Astrocyte (in vitro differentiated cells and primary cell): ENCODE results near the gene SRC. TPM values are rescaled to one million over a fixed set of nuclear protein-coding genes. Genes with fewer than 3 reads are reported as not detected.
"Not testable (repeated sequence)": the region's sequence is repeated elsewhere in the genome, so short reads cannot be mapped to it uniquely, and the experiment has no call there.

Source experiments
- DNase-seq: peaks from one replicate; pipeline ENCODE4 v3.0.0-alpha.2; 2010; ENCODE audit warnings: low read depth
- FAIRE-seq: peaks from 2 replicates; lab custom pipeline; 2011; peaks lifted over from hg19 to GRCh38; lab: Jason Lieb, UNC
- H2AFZ ChIP-seq: 2 replicates; pipeline ENCODE4 v1.6.0; 2012; ENCODE audit warnings: low read depth, low read length, inconsistent platforms
- H3K27ac ChIP-seq: 2 replicates; pipeline ENCODE4 v1.5.1; 2011; ENCODE audit warnings: low read depth, low read length, inconsistent platforms
- H3K27me3 ChIP-seq: 2 replicates; pipeline ENCODE4 v1.6.0; 2011; ENCODE audit warnings: low read length, inconsistent platforms; ENCODE audit not compliant: insufficient read depth
- H3K36me3 ChIP-seq: 2 replicates; pipeline ENCODE4 v1.5.1; 2011; ENCODE audit warnings: low read length, inconsistent platforms; ENCODE audit not compliant: insufficient read depth
- H3K4me1 ChIP-seq: 2 replicates; pipeline ENCODE4 v1.5.1; 2011; ENCODE audit warnings: low read length, inconsistent platforms; ENCODE audit not compliant: insufficient read depth
- H3K4me2 ChIP-seq: 2 replicates; pipeline ENCODE4 v1.6.0; 2012; ENCODE audit warnings: low read length, inconsistent platforms
- H3K4me3 ChIP-seq: 2 replicates; pipeline ENCODE4 v1.5.1; 2011; ENCODE audit warnings: low read depth, mild to moderate bottlenecking, low read length, inconsistent platforms; ENCODE audit not compliant: insufficient read depth
- H3K79me2 ChIP-seq: 2 replicates; pipeline ENCODE4 v1.6.0; 2012; ENCODE audit warnings: mild to moderate bottlenecking, low read length, inconsistent platforms; ENCODE audit not compliant: insufficient read depth
- H3K9ac ChIP-seq: 2 replicates; pipeline ENCODE4 v1.6.0; 2012; ENCODE audit warnings: mild to moderate bottlenecking, low read length, inconsistent platforms
- H3K9me3 ChIP-seq: 2 replicates; pipeline ENCODE4 v1.5.1; 2012; ENCODE audit warnings: low read depth, mild to moderate bottlenecking, low read length, inconsistent platforms; ENCODE audit not compliant: insufficient read depth
- H4K20me1 ChIP-seq: 2 replicates; pipeline ENCODE4 v1.6.0; 2012; ENCODE audit warnings: low read length, inconsistent platforms; ENCODE audit not compliant: insufficient read depth
- H3K27ac Mint-ChIP-seq: one replicate; pipeline ENCODE4 v1.8.0; 2021; ENCODE audit warnings: mild to moderate bottlenecking, mixed read lengths; ENCODE audit not compliant: unreplicated experiment
- H3K27me3 Mint-ChIP-seq: one replicate; pipeline ENCODE4 v1.8.0; 2021; ENCODE audit warnings: low read depth, mixed read lengths; ENCODE audit not compliant: unreplicated experiment
- H3K36me3 Mint-ChIP-seq: one replicate; pipeline ENCODE4 v1.8.0; 2021; ENCODE audit warnings: low read depth, mixed read lengths; ENCODE audit not compliant: unreplicated experiment
- H3K4me1 Mint-ChIP-seq: one replicate; pipeline ENCODE4 v1.8.0; 2021; ENCODE audit warnings: low read depth, mixed read lengths; ENCODE audit not compliant: unreplicated experiment
- H3K4me3 Mint-ChIP-seq: one replicate; pipeline ENCODE4 v1.8.0; 2021; ENCODE audit warnings: mild to moderate bottlenecking, moderate library complexity, mixed read lengths; ENCODE audit not compliant: unreplicated experiment
- H3K9me3 Mint-ChIP-seq: one replicate; pipeline ENCODE4 v1.8.0; 2021; ENCODE audit warnings: mild to moderate bottlenecking, mixed read lengths; ENCODE audit not compliant: unreplicated experiment
- CTCF ChIP-seq: IDR thresholded peaks from 2 replicates; pipeline ENCODE4 v1.5.1; 2011; ENCODE audit warnings: low read depth, mild to moderate bottlenecking, inconsistent platforms, low read length, moderate library complexity; ENCODE audit not compliant: insufficient read depth
- EZH2 ChIP-seq: IDR thresholded peaks from 2 replicates; pipeline ENCODE4 v1.6.1; 2012; ENCODE audit warnings: mild to moderate bottlenecking, low read length, inconsistent platforms; ENCODE audit not compliant: insufficient read depth
- total RNA-seq: library from RNA; stranded (reverse); gene quantifications from 2 replicates; pipeline ENCODE4 v1.2.1, GENCODE V29; 2021

SRC gene
- total RNA-seq, 1 donor from 2014 or later, result 33.4 TPM

- H3K27ac ChIP-seq, result no peak overlapping the region
- H3K4me2 ChIP-seq, result no peak overlapping the region
- H4K20me1 ChIP-seq, result no peaks in the 10 kb centered on the region
- no peaks in the 10 kb centered on the region for H3K27me3 ChIP-seq
- no peaks in the 10 kb centered on the region for H3K36me3 ChIP-seq
- no peak overlapping the region for H3K4me3 ChIP-seq
- Mint-ChIP-seq H3K4me3 (no peak overlapping the region), H3K9me3 (no peaks in the 10 kb centered on the region), H3K36me3 (peaks cover 2% of the 10 kb centered on the region), H3K4me1 (peaks cover 8% of the 10 kb centered on the region), H3K27ac (peak overlapping the region; percentile 47), H3K27me3 (no peaks in the 10 kb centered on the region)
- H3K9ac ChIP-seq, result no peak overlapping the region
- DNase-seq, result no peak
- no peak overlapping the region for H2AFZ ChIP-seq
- H3K9me3 ChIP-seq, result no peaks in the 10 kb centered on the region
- TF ChIP-seq CTCF, result no peak
- TF ChIP-seq EZH2, result no peak
- H3K79me2 ChIP-seq, result no peaks in the 10 kb centered on the region
- no peaks in the 10 kb centered on the region for H3K4me1 ChIP-seq
- no peak for FAIRE-seq
These were observed 8.5 kb upstream of the SRC start for GRCh38 chr20:37337208-37337991.

GRCh38 chr20:37338380-37338779 lies 7.6 kb upstream of the SRC start:
- not testable (repeated sequence) for H3K36me3 ChIP-seq, H3K79me2 ChIP-seq, H3K27ac ChIP-seq, H3K4me2 ChIP-seq, H4K20me1 ChIP-seq, FAIRE-seq, H3K9me3 ChIP-seq, H3K36me3 Mint-ChIP-seq, H3K4me1 Mint-ChIP-seq, H3K9me3 Mint-ChIP-seq, H2AFZ ChIP-seq, H3K27me3 ChIP-seq, H3K4me3 ChIP-seq, H3K4me1 ChIP-seq, H3K27me3 Mint-ChIP-seq, H3K4me3 Mint-ChIP-seq, H3K27ac Mint-ChIP-seq, DNase-seq, H3K9ac ChIP-seq

GRCh38 chr20:37339208-37339607 lies 6.7 kb upstream of the SRC start:
- H3K27me3 Mint-ChIP-seq, result no peaks in the 10 kb centered on the region
- no peak overlapping the region for H3K27ac ChIP-seq
- H4K20me1 ChIP-seq, result no peaks in the 10 kb centered on the region
- DNase-seq (no peak), FAIRE-seq (no peak)
- H3K9me3 Mint-ChIP-seq, result no peaks in the 10 kb centered on the region
- no peaks in the 10 kb centered on the region for H3K4me1 ChIP-seq
- H3K9me3 ChIP-seq, result no peaks in the 10 kb centered on the region
- H2AFZ ChIP-seq, result no peak overlapping the region
- H3K27me3 ChIP-seq, result no peaks in the 10 kb centered on the region
- peaks cover 2% of the 10 kb centered on the region for H3K36me3 Mint-ChIP-seq
- H3K4me2 ChIP-seq, result no peak overlapping the region
- H3K79me2 ChIP-seq, result no peaks in the 10 kb centered on the region
- H3K4me1 Mint-ChIP-seq, result peaks cover 8% of the 10 kb centered on the region
- no peak overlapping the region for H3K4me3 ChIP-seq
- no peak for TF ChIP-seq EZH2
- no peak for TF ChIP-seq CTCF
- no peak overlapping the region for H3K27ac Mint-ChIP-seq
- no peaks in the 10 kb centered on the region for H3K36me3 ChIP-seq
- no peak overlapping the region for H3K9ac ChIP-seq
- H3K4me3 Mint-ChIP-seq, result no peak overlapping the region

GRCh38 chr20:37339764-37340109 lies 6.2 kb upstream of the SRC start:
- not testable (repeated sequence) for FAIRE-seq

More at GRCh38 chr20:37339764-37340109, 6.2 kb upstream of the SRC start:
- not testable (repeated sequence) for H3K4me1 ChIP-seq, H3K79me2 ChIP-seq, H2AFZ ChIP-seq, H3K36me3 Mint-ChIP-seq, H3K4me3 ChIP-seq, H3K36me3 ChIP-seq, H3K4me3 Mint-ChIP-seq, H3K9me3 Mint-ChIP-seq, H3K27ac ChIP-seq, H3K27ac Mint-ChIP-seq, H3K27me3 ChIP-seq, DNase-seq, H3K4me1 Mint-ChIP-seq, H3K9ac ChIP-seq, H3K27me3 Mint-ChIP-seq, H3K9me3 ChIP-seq, H4K20me1 ChIP-seq, H3K4me2 ChIP-seq
